ENCODE results near the gene GID8. TPM values are rescaled to one million over a fixed set of nuclear protein-coding genes. Genes with fewer than 3 reads are reported as not detected.

GID8 gene
- total RNA-seq, 2 experiments from 2014 or later, result 39.6 to 46.1 TPM

GRCh38 chr20:62965363-62965771 lies 27.4 kb downstream of the GID8 start:
- Histone ChIP-seq H3K9me3 (ENCODE audit: control insufficient read depth in 1 of 2, insufficient read depth in 1 of 2, low read length in 2 of 2) (peaks cover 0 to 3% of the 10 kb centered on the region in 2 experiments), H3K36me3 (ENCODE audit: insufficient read depth, low read length) (no peaks in the 10 kb centered on the region), H3K4me3 (ENCODE audit: low read length) (no peak overlapping the region), H3K27me3 (ENCODE audit: control insufficient read depth in 1 of 2, insufficient read depth in 2 of 2, low read length in 2 of 2) (no peaks in the 10 kb centered on the region), H3K27ac (ENCODE audit: low read depth in 1 of 2, low read length in 2 of 2) (no peak overlapping the region), H3K4me1 (ENCODE audit: insufficient read depth, low read length) (no peaks in the 10 kb centered on the region)
- CTCF ChIA-PET, result no interaction called here
- intact Hi-C loops (cut with DNase I, micrococcal nuclease), result no loop called here
- H3K4me1 Mint-ChIP-seq (ENCODE audit: low read depth), result no peaks in the 10 kb centered on the region
- POLR2A ChIA-PET, result interaction anchor here (2.6 kb wide), 1 partner anchor 11 kb away, joined by 6 read pairs; no protein-coding TSS in a partner anchor
- ATAC-seq (ENCODE audit: poor library complexity) (no peak), DNase-seq (no peak)
- TF ChIP-seq CTCF (IDR thresholded peaks at IDR 0.05), result no peak
- no peak overlapping the region for H3K27ac Mint-ChIP-seq
- no peaks in the 10 kb centered on the region for H3K36me3 Mint-ChIP-seq (ENCODE audit: low read depth)
- no peaks in the 10 kb centered on the region for H3K27me3 Mint-ChIP-seq
- H3K4me3 Mint-ChIP-seq, result no peak overlapping the region
- H3K9me3 Mint-ChIP-seq, result no peaks in the 10 kb centered on the region

GRCh38 chr20:62966212-62967148 lies 28.5 kb downstream of the GID8 start:
- no peak for ATAC-seq (ENCODE audit: poor library complexity)
- Mint-ChIP-seq H3K4me1 (ENCODE audit: low read depth) (peaks cover 2% of the 10 kb centered on the region), H3K27ac (no peak overlapping the region), H3K27me3 (peaks cover 4% of the 10 kb centered on the region), H3K36me3 (ENCODE audit: low read depth) (no peaks in the 10 kb centered on the region), H3K9me3 (no peaks in the 10 kb centered on the region), H3K4me3 (no peak overlapping the region)
- Histone ChIP-seq H3K4me3 (ENCODE audit: low read length) (no peak overlapping the region), H3K27ac (ENCODE audit: low read depth in 1 of 2, low read length in 2 of 2) (no peak overlapping the region), H3K9me3 (ENCODE audit: control insufficient read depth in 1 of 2, insufficient read depth in 1 of 2, low read length in 2 of 2) (peaks cover 0 to 3% of the 10 kb centered on the region in 2 experiments), H3K27me3 (ENCODE audit: control insufficient read depth in 1 of 2, insufficient read depth in 2 of 2, low read length in 2 of 2) (peaks cover 0 to 2% of the 10 kb centered on the region in 2 experiments), H3K4me1 (ENCODE audit: insufficient read depth, low read length) (no peaks in the 10 kb centered on the region), H3K36me3 (ENCODE audit: insufficient read depth, low read length) (no peaks in the 10 kb centered on the region)
- TF ChIP-seq CTCF (IDR thresholded peaks at IDR 0.05), result no peak
- intact Hi-C loops (cut with DNase I, micrococcal nuclease), result no loop called here
- DNase-seq, result no peak
- ChIA-PET CTCF (no interaction called here), POLR2A (no interaction called here)

- peaks cover 9% of the 10 kb centered on the region for H3K4me1 Mint-ChIP-seq (ENCODE audit: low read depth)
- POLR2A ChIA-PET, result no interaction called here
- H3K27me3 ChIP-seq (ENCODE audit: control insufficient read depth in 1 of 2, insufficient read depth in 2 of 2, low read length in 2 of 2), result peaks cover 2 to 3% of the 10 kb centered on the region in 2 experiments
- H3K9me3 Mint-ChIP-seq, result no peaks in the 10 kb centered on the region
- CTCF ChIA-PET, result no interaction called here
- no peak overlapping the region for H3K27ac Mint-ChIP-seq
- H3K4me1 ChIP-seq (ENCODE audit: insufficient read depth, low read length), result peaks cover under 1% of the 10 kb centered on the region
- DNase-seq (no peak), ATAC-seq (ENCODE audit: poor library complexity) (no peak)
- peaks cover 10% of the 10 kb centered on the region for H3K27me3 Mint-ChIP-seq
- no peak overlapping the region for H3K27ac ChIP-seq (ENCODE audit: low read depth in 1 of 2, low read length in 2 of 2)
- no peak for TF ChIP-seq CTCF (IDR thresholded peaks at IDR 0.05)
- no peaks in the 10 kb centered on the region for H3K36me3 ChIP-seq (ENCODE audit: insufficient read depth, low read length)
- intact Hi-C loops (cut with DNase I, micrococcal nuclease), result no loop called here
- no peak overlapping the region for H3K4me3 ChIP-seq (ENCODE audit: low read length)
- H3K36me3 Mint-ChIP-seq (ENCODE audit: low read depth), result no peaks in the 10 kb centered on the region
- peaks cover 0 to 3% of the 10 kb centered on the region in 2 experiments for H3K9me3 ChIP-seq (ENCODE audit: control insufficient read depth in 1 of 2, insufficient read depth in 1 of 2, low read length in 2 of 2)
- no peak overlapping the region for H3K4me3 Mint-ChIP-seq
These were observed 29.2 kb downstream of the GID8 start for GRCh38 chr20:62967149-62967501.

All from CD4-positive, alpha-beta T cell (primary cell).